NOMO-1 treated with dmso at 0.1 percent for 144 hours (cell line): ENCODE data around the gene LTBP1.

Experiments used
- DNase-seq: peaks from one replicate; lab custom pipeline; 2025; ENCODE audit not compliant: unreplicated experiment; lab: John Stamatoyannopoulos, UW

LTBP1 gene

GRCh38 chr2:33404321-33404720, 457.6 kb downstream of the LTBP1 start:
- DNase-seq: no peak

GRCh38 chr2:33406622-33407021, 459.9 kb downstream of the LTBP1 start:
- DNase-seq: no peak

GRCh38 chr2:33408109-33408508, 461.4 kb downstream of the LTBP1 start:
- no peak for DNase-seq

- DNase-seq: no peak
Observed at GRCh38 chr2:33409417-33409955, 462.7 kb downstream of the LTBP1 start.

GRCh38 chr2:33411765-33412164, 465.0 kb downstream of the LTBP1 start:
- no peak for DNase-seq

GRCh38 chr2:33412920-33413319, 466.2 kb downstream of the LTBP1 start:
- DNase-seq: no peak

GRCh38 chr2:33419581-33420200, 472.9 kb downstream of the LTBP1 start:
- DNase-seq: no peak

- DNase-seq: no peak
Observed at GRCh38 chr2:33420726-33421125, 474.0 kb downstream of the LTBP1 start.

GRCh38 chr2:33421820-33422219, 475.1 kb downstream of the LTBP1 start:
- DNase-seq: no peak

- DNase-seq: no peak
Observed at GRCh38 chr2:33425161-33425560, 478.4 kb downstream of the LTBP1 start.

GRCh38 chr2:33425586-33426031, 478.9 kb downstream of the LTBP1 start:
- no peak for DNase-seq

GRCh38 chr2:33426666-33427231, 480.0 kb downstream of the LTBP1 start:
- no peak for DNase-seq

GRCh38 chr2:33430077-33430476, 483.3 kb downstream of the LTBP1 start:
- no peak for DNase-seq

- DNase-seq: no peak
Observed at GRCh38 chr2:33430856-33431255, 484.1 kb downstream of the LTBP1 start.

- no peak for DNase-seq
Observed at GRCh38 chr2:33432871-33433270, 486.1 kb downstream of the LTBP1 start.

- no peak for DNase-seq
Observed at GRCh38 chr2:33433279-33434235, 486.8 kb downstream of the LTBP1 start.

- DNase-seq: no peak
Observed at GRCh38 chr2:33435518-33435917, 488.8 kb downstream of the LTBP1 start.

GRCh38 chr2:33436083-33436482, 489.3 kb downstream of the LTBP1 start:
- no peak for DNase-seq

GRCh38 chr2:33437297-33437696, 490.5 kb downstream of the LTBP1 start:
- no peak for DNase-seq

- DNase-seq: no peak
Observed at GRCh38 chr2:33437815-33438214, 491.1 kb downstream of the LTBP1 start.

- peak; percentile 3 for DNase-seq
Observed at GRCh38 chr2:33441235-33441810, 494.6 kb downstream of the LTBP1 start.
